ENCODE data around the gene HIC1. TPM values are rescaled to one million over a fixed set of nuclear protein-coding genes. Genes with fewer than 3 reads are reported as not detected.
A peak's percentile ranks its signal among the peaks of the same experiment; 100 is the strongest.

The HIC1 gene
- total RNA-seq, 1 donor from 2014 or later, result 0.72 TPM

DNA sequence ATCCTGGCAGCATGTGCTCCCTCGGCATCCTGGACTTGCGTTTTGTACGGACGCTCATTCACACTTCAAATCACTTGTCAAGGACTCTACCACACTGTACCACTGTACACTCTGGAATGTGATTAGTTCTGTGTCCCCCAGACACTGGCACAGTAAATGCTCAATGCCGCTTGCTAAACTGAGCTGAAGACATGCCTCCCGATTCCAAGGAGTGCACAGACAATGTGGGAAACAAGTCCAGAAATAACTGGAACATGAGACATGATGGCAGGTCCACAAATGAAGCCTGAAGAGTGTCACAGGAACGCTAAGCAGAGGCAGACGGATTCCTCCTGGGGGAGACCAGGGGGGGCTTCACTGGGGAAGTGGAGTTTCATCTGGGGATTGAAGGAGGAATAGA lies 22.1 kb downstream of the HIC1 start:
- Mint-ChIP-seq H3K4me1 (ENCODE audit: unreplicated experiment) (peaks cover 2% of the 10 kb centered on the region), H3K27me3 (ENCODE audit: unreplicated experiment) (peaks cover 4% of the 10 kb centered on the region), H3K36me3 (ENCODE audit: low read depth, unreplicated experiment) (peaks cover 26% of the 10 kb centered on the region), H3K9me3 (ENCODE audit: unreplicated experiment) (no peaks in the 10 kb centered on the region), H3K4me3 (ENCODE audit: unreplicated experiment) (no peak overlapping the region), H3K27ac (ENCODE audit: unreplicated experiment) (no peak overlapping the region)
- no peak for DNase-seq (ENCODE audit: low spot score)
- no peak for TF ChIP-seq CTCF (IDR thresholded peaks at IDR 0.05; ENCODE audit: unreplicated experiment)

- peaks cover 20% of the 10 kb centered on the region for H3K4me1 Mint-ChIP-seq (ENCODE audit: unreplicated experiment)
- TF ChIP-seq CTCF (IDR thresholded peaks at IDR 0.05; ENCODE audit: unreplicated experiment), result no peak
- peak overlapping the region; percentile 28 for H3K4me3 Mint-ChIP-seq (ENCODE audit: unreplicated experiment)
- H3K36me3 Mint-ChIP-seq (ENCODE audit: low read depth, unreplicated experiment), result peaks cover 41% of the 10 kb centered on the region
- DNase-seq (ENCODE audit: low spot score), result no peak
- peaks cover 4% of the 10 kb centered on the region for H3K27me3 Mint-ChIP-seq (ENCODE audit: unreplicated experiment)
- H3K27ac Mint-ChIP-seq (ENCODE audit: unreplicated experiment), result no peak overlapping the region
- no peaks in the 10 kb centered on the region for H3K9me3 Mint-ChIP-seq (ENCODE audit: unreplicated experiment)
These were observed 26.7 kb downstream of the HIC1 start for GRCh38 chr17:2081564-2081963.

DNA sequence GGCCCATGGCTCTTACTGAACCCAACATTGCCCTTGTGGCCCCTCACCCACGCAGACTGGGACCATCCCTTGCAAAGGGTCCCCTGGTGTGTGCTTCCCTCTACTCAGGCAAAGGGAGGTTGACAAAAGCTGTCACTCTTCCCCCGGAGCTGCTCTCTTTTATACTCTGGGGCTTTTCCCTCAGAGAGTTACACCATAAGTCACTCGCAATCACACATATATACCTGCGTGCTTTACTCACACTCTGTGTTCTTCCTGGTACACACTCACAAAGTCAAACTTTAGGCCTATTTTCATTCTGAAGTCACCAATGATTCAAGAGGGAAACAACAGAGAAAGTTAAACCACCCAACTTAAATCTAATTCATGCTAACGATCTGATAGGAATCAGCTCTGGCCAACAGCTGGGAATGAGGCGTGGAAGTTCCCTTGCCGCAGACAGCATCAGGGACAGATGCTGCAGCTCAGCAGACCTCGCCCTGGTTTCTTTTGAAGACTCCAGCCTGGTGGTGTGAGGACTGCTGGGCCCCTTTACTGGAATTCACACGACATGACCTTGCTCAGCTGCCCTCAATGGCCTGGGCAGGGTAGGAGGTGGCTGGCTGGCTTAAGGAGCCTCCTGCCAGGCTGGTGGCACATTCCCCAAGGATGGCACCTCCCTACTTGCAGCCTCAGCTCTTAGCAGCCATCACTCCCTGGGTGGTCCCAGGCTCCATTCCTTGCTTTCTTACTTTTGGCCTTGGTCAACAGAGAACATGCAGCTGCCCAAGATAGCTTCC lies 27.3 kb downstream of the HIC1 start:
- no peaks in the 10 kb centered on the region for H3K9me3 Mint-ChIP-seq (ENCODE audit: unreplicated experiment)
- DNase-seq (ENCODE audit: low spot score), result no peak
- H3K27me3 Mint-ChIP-seq (ENCODE audit: unreplicated experiment), result peaks cover 6% of the 10 kb centered on the region
- TF ChIP-seq CTCF (IDR thresholded peaks at IDR 0.05; ENCODE audit: unreplicated experiment), result no peak
- H3K4me3 Mint-ChIP-seq (ENCODE audit: unreplicated experiment), result peak overlapping the region; percentile 28
- H3K27ac Mint-ChIP-seq (ENCODE audit: unreplicated experiment), result no peak overlapping the region
- H3K36me3 Mint-ChIP-seq (ENCODE audit: low read depth, unreplicated experiment), result peaks cover 38% of the 10 kb centered on the region
- peaks cover 26% of the 10 kb centered on the region for H3K4me1 Mint-ChIP-seq (ENCODE audit: unreplicated experiment)

DNA sequence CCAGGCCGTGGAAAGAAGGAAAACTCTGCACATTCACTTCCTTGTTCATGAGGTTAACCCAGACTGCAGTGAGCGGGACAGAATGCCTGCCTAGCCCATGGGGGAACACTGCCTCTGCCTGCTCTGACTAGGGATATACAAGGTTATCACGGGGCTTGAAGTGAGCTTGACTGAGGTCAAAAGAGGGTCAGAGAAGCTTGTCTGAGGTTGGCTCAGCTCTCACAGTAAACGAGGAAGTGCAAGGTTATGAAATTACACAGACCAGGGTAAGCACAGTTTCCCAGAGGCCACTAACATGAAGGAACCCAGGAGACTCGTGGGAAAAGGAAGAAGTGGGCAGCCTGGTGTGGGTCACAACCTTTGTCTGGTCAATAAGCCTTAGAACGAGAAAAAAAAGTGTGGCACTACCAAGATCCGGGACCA lies 28.7 kb downstream of the HIC1 start:
- Mint-ChIP-seq H3K4me1 (ENCODE audit: unreplicated experiment) (peaks cover 41% of the 10 kb centered on the region), H3K4me3 (ENCODE audit: unreplicated experiment) (peak overlapping the region; percentile 75), H3K27me3 (ENCODE audit: unreplicated experiment) (peaks cover 7% of the 10 kb centered on the region), H3K9me3 (ENCODE audit: unreplicated experiment) (no peaks in the 10 kb centered on the region), H3K27ac (ENCODE audit: unreplicated experiment) (no peak overlapping the region), H3K36me3 (ENCODE audit: low read depth, unreplicated experiment) (peaks cover 33% of the 10 kb centered on the region)
- no peak for TF ChIP-seq CTCF (IDR thresholded peaks at IDR 0.05; ENCODE audit: unreplicated experiment)
- DNase-seq (ENCODE audit: low spot score), result no peak

DNA sequence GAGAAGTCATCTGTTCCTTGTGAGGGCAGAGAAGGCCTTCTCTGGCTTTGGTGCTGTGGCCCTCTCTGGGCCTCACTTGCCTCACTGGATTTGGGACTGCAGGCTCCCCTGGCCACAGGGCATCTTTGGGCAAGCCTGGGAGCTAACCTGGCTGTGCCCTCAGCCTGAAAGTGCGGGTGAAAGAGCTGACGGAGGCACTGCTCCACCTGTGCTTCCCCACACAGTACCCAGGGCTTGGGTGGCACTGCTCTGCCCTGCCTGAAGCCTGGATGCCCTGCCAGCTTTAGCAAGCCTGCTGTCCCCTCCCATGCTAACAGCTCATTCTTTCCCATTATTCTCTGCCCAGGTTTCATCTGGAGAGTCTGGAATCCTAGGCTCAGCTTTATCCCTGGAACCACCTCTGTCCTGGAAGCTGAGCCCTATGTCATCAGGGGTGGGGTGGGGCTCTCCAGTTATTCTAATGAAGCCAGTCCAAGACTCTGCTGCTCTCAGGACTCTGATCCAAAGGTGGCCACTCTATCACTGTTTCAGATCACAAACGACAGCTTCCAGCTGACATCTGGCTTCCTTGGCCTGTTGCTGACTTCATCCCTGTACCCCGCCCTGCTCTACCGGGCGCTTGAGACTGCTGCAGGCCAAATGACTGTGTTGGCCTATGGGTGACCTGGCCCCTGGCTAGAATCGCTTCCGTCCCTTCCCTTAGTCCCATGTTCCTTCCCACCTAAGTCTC lies 29.3 kb downstream of the HIC1 start:
- DNase-seq (ENCODE audit: low spot score), result no peak

More for the DNA sequence above, 29.3 kb downstream of the HIC1 start:
- Mint-ChIP-seq H3K36me3 (ENCODE audit: low read depth, unreplicated experiment) (peaks cover 29% of the 10 kb centered on the region), H3K4me3 (ENCODE audit: unreplicated experiment) (peak overlapping the region; percentile 34), H3K9me3 (ENCODE audit: unreplicated experiment) (no peaks in the 10 kb centered on the region), H3K27me3 (ENCODE audit: unreplicated experiment) (peaks cover 7% of the 10 kb centered on the region), H3K4me1 (ENCODE audit: unreplicated experiment) (peaks cover 46% of the 10 kb centered on the region), H3K27ac (ENCODE audit: unreplicated experiment) (peak overlapping the region; percentile 53)
- TF ChIP-seq CTCF (IDR thresholded peaks at IDR 0.05; ENCODE audit: unreplicated experiment), result no peak
